NK-92 (cell line): Measurements from ENCODE around the gene ATG4B.

Source experiments
- DNase-seq: peaks from one replicate; lab custom pipeline; 2025; ENCODE audit not compliant: unreplicated experiment; lab: John Stamatoyannopoulos, UW

The ATG4B gene

DNA sequence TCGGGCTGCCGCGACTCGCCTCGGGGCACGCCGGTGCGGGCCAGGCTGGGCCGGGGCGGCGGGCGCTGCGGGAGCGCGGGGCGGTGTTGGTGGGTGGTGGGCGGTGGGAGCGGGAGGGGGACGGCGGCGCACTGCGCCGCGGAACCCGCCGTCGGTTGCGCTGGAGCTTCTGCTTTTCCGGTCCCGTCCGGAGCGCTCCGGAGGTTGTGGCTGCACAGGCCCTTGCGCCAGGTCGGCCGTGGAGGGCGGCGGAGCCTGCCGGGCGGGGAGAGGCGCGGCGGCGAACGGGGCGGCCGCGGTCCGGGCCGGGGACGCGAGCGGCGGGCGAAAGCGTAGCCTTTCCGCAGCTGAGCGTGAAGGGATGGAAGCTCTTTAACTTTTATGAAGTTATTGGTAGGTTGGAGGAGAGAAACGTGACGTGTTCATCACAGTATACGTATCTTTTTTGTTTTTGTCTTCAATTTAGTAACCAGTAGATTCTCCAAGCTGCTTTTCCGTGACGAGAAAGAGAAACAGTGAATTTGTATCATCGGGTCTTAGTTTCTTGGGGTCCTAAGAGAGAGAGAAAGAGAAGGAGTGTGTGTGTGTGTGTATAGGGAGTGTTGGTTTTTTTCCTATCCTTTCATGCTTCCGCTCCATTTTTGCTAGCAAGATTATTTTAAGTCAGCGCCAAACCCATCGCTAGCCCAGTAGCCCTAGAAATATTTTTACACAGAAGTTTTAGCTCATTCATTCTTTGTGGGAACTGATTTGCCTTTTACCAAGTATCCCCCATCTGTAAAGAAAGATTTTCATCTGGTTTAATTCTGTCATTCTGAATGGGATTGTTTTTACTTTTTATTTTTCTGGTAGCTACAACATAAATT lies 535 bp downstream of the ATG4B start:
- no peak for DNase-seq

DNA sequence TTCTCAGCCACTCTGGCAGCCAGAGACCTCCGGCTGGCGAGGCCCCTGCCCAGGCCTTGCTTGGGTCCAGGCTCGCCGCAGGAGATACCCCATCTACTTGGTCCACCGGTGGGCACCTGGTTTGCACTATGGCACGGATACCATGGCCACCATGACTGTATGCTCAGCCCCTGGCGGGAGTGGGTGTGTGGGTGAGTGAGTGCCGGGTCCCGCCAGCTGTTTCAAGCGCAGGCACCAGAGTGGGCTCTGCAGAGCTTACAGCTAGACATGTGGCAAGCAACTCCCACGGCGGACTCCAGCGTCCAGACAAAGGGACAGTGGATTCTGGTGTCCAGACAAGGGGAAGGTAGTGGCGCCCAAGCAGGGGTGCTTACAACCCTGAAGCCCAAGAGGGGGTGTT lies 1.4 kb downstream of the ATG4B start:
- no peak for DNase-seq

DNA sequence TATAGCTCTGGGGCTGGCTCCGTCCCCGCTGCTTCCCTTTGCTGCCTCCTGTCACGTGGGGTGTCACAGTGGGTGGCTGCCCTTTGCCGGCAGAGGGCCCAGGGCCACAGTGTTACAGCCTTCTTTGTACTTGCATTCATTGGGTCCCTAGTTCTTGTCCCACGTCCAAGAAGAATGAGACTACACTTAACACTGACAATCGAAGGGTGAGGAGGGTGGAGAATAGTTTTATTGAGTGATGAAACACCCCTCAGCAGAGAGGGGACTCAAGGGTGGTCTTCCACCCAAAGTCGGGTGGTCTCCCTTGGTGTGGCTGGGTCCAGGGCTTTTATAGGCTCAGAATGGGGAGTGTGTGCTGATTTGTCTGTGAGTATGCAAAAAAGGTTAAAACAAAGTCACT lies 1.9 kb downstream of the ATG4B start:
- DNase-seq, result no peak

DNA sequence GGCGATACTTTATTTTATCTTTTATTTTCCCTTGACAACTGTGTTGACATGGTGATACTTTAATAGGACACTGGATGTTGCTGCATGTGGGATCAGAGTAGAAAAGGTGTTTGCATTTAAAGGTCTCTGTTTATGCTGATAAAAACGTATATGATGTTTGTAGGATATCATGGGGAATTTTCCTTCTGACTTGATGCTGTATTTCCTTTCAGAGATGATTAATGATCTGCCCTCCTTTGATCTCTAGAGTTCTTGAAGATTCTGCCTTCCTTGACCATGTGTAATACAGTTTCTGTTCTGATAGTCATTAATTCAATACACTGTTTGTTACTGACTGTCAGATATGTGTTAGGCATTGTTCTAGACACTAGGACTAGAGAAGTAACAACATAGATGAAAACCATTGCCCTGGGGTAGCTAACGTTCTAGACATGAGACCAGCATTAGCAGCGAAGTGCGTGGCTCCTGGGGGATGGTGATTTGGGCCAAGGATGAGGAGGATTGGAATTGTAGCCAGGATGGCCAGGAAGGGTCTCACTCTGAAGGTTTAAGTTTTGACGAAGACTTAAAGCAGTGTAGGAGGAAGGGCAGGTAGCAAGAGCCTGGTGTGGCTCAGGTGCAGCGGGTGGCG lies 2.8 kb downstream of the ATG4B start:
- DNase-seq, result no peak

DNA sequence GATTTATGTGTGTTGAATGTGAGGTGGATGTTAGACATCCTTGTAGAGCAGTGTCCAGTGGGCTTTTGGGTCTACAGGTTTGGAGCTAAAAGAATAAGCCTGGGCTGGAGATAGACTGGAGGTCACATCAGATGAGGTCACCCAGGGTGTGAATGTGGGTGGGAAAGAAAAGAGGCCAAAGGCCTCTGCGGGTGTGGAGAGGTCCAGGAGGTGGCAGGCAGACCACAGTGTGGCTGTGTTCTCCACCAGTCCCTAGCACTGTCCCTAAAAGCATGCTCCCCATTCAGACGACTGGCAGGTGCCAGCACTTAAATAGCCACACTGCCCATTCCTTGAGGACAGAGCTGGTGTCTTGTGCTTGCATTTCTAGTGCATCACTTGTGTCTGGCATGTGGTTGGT lies 4.1 kb downstream of the ATG4B start:
- no peak for DNase-seq

DNA sequence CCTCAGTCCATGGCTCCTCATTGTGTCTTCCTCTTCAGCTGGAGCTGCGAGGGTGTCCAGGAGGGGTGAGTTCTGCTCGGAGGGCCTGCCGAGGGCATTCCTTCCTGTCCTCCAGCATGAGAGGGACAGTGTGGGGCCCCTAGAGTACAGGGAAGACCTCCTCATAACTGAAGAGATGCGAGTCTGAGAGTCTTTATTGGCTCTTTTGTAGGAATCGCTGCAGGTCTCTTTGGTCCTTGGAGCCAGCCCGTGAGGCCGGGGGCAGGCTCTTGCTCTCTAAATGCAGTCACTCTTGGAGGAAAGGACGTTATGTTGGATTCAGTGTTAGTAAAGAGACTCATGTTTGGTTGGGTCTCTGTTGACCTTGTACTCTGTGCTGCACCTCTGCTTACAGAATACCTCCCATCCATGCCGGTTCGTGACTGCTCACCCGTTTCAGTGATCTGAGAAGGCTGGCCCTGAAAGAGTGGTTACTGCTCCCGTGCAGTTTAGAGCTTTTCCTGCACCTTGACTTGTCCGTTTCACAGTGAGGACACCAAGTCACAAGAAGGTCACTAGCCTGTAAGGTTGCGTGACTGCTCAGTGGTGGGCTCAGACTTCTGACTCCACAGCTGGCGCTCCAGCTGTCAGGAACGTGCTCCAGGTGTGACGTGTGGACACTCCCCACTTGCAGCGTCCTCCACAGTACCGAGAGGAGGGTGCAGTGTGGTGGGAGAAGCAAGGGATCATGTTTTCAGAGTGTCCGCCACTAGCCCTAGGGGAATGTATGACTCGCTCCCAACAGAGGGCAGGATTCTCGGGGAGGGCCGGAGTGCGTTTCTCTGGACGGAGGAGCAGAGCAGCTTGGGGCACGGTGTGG lies 7.8 kb downstream of the ATG4B start:
- DNase-seq, result no peak

DNA sequence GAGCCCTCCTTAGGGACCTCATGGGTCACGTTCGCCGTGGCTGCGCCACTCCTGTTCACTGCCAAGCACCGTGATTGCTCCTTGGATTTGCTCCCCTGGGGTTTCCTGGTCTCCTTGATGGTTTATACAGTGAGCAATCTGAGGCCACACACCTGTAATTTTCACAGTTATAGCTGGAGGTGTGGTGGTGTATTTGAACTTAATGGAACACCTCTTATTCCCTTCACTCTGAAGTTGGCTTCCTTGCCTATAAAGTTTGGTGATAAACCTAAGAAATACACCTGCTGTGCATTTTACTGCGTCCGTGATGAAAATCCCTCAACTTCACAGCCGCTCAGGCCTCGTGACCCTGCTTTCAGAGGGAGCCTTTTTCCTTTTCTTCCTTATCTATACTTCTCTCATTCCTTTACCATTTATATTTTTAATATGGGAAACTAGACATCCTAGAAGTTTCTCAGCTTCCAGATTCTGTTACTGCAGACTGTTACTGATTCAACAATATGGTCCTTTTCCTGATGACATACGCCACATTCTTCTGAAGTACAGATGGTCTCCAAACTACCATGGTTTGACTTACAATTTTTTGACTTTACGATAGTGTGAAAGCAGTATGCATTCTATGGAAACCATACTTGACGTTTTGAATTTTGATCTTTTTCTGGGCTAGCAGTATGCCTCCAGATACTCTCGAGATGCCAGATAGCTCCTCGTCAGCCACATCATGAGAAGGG lies 8.6 kb downstream of the ATG4B start:
- no peak for DNase-seq

DNA sequence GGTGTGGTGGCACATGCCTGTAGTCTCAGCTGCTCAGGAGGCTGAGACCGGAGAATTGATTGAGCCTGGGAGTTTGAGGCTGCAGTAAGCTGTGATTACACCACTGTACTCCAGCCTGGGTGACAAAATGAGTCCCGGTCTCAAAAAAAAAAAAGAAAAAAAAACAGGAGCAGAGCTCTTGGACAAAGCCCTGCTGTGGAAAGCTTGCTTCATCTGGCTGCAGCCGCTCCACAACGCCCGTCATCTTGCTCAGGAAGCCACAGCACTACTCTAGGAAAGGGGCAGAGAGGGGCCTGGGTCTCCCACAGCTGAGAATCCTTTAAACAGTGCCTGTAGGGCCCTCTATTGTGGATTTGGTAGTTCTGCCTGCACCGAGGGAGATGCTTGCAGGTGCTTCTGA lies 11.0 kb downstream of the ATG4B start:
- DNase-seq, result no peak

DNA sequence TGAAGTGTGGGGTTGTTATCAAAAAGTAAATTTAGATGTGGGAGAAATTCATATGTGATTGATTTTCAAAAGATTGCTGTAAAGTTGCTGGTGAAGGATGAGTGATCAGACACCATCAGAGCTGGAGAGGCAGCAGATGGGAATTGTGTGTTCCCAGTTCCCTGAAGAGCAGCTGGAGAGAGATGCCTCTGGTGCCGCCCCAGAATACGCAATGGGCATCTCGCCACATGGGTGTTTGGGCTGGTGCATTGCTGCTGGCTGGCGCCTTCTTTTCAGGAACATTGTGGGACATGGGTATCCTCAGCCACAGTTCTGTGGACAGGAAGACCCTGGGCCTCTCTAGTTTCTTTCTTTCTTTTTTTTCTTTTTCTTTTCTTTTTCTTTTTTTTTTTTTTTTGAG lies 11.9 kb downstream of the ATG4B start:
- no peak for DNase-seq

DNA sequence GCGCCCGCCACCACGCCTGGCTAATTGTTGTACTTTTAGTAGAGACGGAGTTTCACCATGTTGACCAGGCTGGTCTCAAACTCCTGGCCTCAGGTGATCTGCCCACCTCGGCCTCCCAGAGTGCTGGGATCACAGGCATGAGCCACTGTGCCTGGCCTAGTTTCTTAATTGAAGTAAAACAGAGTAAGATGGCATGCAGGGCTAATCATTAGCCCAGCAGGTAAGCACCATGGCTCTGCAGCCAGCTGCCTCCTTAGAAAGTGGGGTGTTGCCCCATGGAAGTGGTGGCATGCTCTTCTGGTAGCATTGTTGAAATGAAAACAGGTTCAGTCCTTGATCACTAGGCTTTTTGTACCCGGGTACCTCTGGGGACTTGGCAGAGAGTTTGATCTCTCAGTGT lies 12.4 kb downstream of the ATG4B start:
- DNase-seq, result no peak

DNA sequence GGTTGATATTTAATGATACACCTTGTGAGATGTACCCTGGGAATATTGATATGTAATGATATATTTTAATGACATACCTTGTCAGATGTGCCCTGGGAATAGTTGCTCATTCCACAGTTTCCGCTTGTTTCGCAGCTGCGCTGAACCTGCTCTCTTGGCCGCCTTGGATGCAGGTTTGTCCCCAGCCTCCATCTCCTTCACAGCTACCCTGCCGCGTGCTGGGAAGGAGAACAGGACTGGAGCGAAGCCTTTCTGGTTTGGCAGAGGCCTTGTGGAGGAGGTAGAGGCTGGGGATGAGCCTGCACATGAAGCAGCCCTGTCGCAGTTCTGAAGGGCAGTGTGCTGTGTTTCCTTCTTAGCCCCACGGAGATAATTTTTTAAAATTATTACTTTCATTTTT lies 14.6 kb downstream of the ATG4B start:
- no peak for DNase-seq

DNA sequence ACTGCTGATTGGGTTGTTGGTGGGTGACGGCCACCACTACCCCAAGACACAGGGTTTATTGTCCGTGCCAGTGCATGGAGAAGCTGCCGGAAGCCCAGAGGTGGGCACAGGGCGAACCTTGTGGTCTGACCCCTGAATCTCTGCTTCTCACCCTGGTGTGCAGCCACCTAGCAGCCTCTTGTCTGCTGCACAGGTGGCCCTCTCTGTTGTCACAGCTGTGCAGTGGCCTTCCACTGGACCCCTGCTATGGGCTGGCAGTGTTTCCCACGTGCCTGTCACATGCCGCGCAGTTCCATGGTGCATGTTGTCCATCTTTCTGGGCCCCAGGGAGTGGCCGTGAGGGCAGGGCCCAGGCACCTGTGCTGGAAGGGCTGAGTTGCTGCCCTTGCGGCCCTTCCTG lies 15.2 kb downstream of the ATG4B start:
- no peak for DNase-seq

DNA sequence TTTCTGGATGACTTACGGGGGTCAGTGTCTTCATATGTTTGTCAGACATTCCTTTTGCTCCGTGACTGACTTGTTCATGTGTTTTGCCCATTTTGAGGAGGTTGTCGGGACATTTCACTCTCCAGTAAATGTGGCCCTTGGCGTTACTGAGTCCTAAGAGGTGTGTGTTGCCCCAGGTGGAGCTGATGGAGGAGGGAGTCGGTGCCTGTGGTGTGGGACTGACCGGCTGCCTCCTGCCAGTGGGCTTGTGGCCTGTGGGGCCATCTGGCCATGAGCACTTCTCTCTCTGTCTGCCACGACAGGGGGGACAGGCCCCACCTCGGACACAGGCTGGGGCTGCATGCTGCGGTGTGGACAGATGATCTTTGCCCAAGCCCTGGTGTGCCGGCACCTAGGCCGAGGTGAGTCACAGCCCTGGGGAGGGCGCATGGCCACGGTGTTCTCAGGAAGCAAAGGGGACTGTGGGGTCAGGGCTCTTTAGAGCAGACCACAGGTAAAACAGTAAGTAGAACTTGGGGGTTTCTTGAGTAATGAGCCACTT lies 15.8 kb downstream of the ATG4B start:
- no peak for DNase-seq

DNA sequence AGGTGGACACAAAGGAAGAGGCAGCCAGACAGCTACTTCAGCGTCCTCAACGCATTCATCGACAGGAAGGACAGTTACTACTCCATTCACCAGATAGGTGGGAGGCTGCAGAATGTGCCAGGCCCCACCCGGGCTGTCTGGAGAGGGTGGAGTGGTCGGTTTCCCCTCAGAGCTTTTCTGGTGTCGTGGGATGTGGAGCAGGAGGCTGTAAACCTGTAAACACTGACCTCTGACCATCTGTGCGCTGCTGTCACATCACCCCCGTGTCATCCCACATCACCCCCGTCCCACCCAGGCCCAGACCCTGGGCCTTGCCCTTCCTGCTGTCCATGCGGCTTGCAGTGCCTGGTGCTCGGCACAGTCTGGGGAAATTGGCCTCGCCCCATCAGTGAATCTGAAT lies 17.1 kb downstream of the ATG4B start:
- no peak for DNase-seq

DNA sequence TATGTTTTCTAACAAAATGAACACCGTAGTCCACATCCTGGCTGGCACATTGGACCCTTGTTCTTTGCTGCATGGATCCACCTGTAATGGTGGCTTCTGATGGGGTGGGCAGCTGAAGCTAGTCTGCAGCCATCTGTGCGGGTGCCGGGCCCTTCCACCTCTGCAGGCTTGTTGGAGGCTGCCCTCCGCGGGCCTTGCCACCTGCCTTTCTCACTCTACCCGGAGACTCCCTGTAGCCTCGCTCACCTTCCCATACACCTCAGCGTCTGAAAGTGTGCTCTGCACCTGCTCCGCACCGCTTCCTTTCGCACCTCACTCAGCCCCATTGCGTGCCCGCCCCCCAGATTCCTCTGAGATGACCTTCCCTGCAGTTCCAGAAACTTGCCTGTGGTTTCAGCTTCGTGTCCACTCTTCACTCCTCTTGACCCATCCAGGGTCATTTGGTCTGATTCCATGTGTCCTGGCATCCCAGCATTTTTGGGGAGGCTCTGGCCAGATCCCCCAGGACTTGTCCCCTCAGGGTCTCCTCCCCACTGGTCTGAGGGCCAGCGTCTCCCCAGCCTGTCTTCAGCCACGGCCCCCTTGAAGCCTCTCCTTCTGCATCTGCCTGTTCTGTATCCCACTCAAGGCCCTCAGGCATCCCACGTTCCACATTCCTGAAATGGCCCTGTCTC lies 18.2 kb downstream of the ATG4B start:
- DNase-seq, result no peak

DNA sequence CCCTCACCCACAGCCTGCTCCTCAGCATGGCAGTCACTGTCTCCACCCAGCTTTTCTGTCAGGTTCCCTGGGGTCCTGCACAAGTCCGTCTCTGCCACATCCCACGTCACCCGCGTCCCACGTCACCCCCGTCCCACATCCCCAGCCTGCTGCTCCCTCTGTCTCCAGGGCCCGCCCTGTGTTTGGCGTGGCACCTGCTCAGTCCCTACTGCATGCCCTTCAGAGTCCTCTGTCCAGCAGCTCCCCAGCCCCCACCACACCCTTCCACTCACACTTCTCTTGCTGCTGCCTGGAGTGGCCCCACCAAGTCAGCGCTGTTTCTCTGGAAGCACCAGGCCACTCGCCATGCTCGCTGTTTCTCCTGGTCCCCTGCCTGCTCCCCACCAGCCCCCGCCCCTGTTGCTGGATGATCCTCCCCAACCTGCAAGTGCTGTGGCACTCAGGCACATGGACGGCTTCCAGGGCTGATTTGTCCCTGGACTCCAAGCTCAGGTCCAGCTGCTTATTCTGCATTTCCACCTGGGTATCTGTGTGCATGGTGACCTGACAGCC lies 18.8 kb downstream of the ATG4B start:
- no peak for DNase-seq

DNA sequence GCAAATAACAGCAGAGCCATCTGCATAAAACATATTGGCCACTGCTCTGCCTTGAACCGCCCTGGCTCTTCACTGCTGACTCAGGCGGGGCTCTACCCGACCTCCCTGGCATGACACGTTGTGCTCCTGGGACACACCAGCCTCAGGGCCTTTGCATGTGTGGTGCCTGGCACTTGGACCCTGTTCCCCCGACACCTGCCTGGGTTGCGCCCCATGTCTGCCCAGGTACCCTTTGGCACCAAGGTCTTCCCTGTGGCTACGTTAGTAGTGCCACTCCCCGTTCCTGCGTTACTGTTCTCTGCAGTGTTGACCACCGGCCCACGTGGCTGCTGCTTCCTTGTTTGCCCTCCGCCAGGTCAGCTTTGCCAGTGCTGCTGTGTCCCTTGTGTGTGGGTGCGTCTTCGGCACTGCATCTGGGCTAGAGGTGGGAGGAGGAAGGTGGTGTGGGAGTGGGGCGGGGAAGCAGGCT lies 20.3 kb downstream of the ATG4B start:
- no peak for DNase-seq

DNA sequence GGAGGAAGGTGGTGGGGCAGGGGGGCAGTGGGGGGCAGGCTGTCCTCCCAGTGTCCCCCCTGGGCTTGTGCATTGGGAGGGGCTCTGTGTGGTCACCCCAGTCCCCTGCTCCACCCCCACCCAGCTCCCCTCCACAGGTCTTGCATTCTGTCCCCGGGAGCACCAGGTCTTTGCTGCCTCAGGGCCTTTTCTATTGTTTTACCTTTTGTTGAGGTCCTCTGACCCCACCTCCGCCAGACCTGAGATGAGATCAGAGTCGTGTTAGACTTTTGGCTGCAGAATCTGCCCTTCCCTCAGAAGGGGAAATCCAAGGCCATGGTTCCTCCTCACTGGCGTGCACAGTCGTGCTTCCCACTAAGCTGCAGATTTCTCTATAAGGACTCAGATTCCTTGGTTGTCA lies 20.8 kb downstream of the ATG4B start:
- no peak for DNase-seq

DNA sequence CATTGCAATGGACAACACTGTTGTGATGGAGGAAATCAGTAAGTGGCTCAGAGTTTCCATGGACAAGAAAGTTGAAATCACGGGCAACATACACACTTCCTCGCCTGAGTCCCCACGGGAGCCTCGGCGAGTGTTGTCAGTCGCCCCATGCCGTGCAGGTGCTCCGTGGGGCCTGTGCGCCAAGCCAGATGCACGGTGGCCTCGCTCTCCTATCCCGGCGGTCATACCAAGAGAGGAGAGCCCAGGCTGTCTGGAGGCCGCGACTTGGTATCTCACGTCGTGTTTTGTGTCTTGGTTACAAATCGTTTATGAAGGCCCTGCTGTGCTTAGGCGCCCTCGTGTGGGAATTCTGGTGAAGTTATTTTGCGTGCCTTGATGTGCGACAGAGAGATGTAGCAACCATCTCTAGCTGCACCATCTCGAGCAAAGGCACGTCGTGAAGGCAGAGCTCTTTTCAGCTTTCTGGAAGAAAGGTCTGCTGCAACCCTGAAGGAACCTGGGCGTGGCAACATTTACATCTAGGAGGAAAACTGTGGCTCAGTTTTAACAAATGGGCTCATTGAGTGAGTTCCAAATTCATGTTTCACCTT lies 21.8 kb downstream of the ATG4B start:
- no peak for DNase-seq
